Common myeloid progenitor, CD34-positive (primary cell): Measurements from ENCODE around the gene TSPAN7.

Experiments used
- CTCF ChIA-PET: fragments of 350-600 bp; sonication (Branson Sonifier 250); formaldehyde crosslinking; loops from one replicate; lab custom pipeline; 2021; ENCODE audit warnings: antibody characterized with exemption; lab: Charles Lee
- POLR2A ChIA-PET: fragments of 350-600 bp; sonication (Branson Sonifier 250); formaldehyde crosslinking; loops from one replicate; lab custom pipeline; 2021; ENCODE audit warnings: antibody characterized with exemption; lab: Charles Lee
- DNase-seq, 3 donors: peaks; one replicate each; pipeline versions ENCODE4 v3.0.0 to v3.0.0-alpha.2; 2013
- H3K27ac ChIP-seq, 2 experiments: 1 replicate in 1 of 2; 2 replicates in 1 of 2; pipeline ENCODE4 v1.7.0; 2013; ENCODE audit warnings: inconsistent platforms in 2 of 2, low read length in 2 of 2, mild to moderate bottlenecking in 2 of 2, low read depth in 1 of 2, moderate library complexity in 1 of 2; ENCODE audit not compliant: severe bottlenecking in 2 of 2, insufficient read depth in 1 of 2, poor library complexity in 1 of 2
- H3K27me3 ChIP-seq, 5 experiments: replicated peaks in 2 of 5; 1 replicate in 3 of 5; 2 replicates in 2 of 5; pipeline versions ENCODE4 v1.6.1 to v1.7.0; 2013; ENCODE audit warnings: low read length in 4 of 5, mild to moderate bottlenecking in 2 of 5, moderate library complexity in 2 of 5, inconsistent platforms in 1 of 5; ENCODE audit not compliant: insufficient read depth in 5 of 5, control insufficient read depth in 4 of 5
- H3K36me3 ChIP-seq, 4 experiments: 1 replicate in 2 of 4; 2 replicates in 2 of 4; pipeline versions ENCODE4 v1.6.1 to v1.7.0; 2013; ENCODE audit warnings: low read length in 3 of 4, control low read depth in 1 of 4, mild to moderate bottlenecking in 1 of 4; ENCODE audit not compliant: control insufficient read depth in 4 of 4, insufficient read depth in 4 of 4
- H3K4me1 ChIP-seq, 4 experiments: 1 replicate in 3 of 4; 2 replicates in 1 of 4; pipeline versions ENCODE4 v1.6.1 to v1.7.1; 2013; ENCODE audit warnings: low read length in 3 of 4, mild to moderate bottlenecking in 3 of 4, control low read depth in 1 of 4, inconsistent platforms in 1 of 4, moderate library complexity in 1 of 4; ENCODE audit not compliant: control insufficient read depth in 4 of 4, insufficient read depth in 4 of 4; ENCODE audit errors: control extremely low read depth in 1 of 4
- H3K4me3 ChIP-seq, 7 experiments: 1 replicate in 4 of 7; 2 replicates in 3 of 7; pipeline versions ENCODE4 v1.5.1 to v1.7.0; 2013; ENCODE audit warnings: mild to moderate bottlenecking in 7 of 7, low read length in 6 of 7, moderate library complexity in 6 of 7, inconsistent platforms in 2 of 7, low read depth in 2 of 7, control low read depth in 1 of 7; ENCODE audit not compliant: insufficient read depth in 4 of 7, control insufficient read depth in 1 of 7; ENCODE audit errors: extremely low read depth in 1 of 7
- H3K9me3 ChIP-seq, 5 experiments: 1 replicate in 4 of 5; 2 replicates in 1 of 5; pipeline versions ENCODE4 v1.6.1 to v1.7.1; 2013; ENCODE audit warnings: low read length in 4 of 5, mild to moderate bottlenecking in 2 of 5, inconsistent platforms in 1 of 5, low read depth in 1 of 5, moderate library complexity in 1 of 5; ENCODE audit not compliant: control insufficient read depth in 4 of 5, insufficient read depth in 2 of 5; ENCODE audit errors: control extremely low read depth in 1 of 5
- WGBS: methylation state at CpG from one replicate; pipeline ENCODE4 v1.1.5; 2013; ENCODE audit not compliant: insufficient coverage; 5-methylcytosine and 5-hydroxymethylcytosine counted together

TSPAN7 gene

GRCh38 chrX:38672646-38673045 lies 111.3 kb downstream of the TSPAN7 start:
- no peak for DNase-seq
- Histone ChIP-seq H3K4me1 (peaks cover 0 to 11% (median 4%) of the 10 kb centered on the region in 4 experiments), H3K27me3 (peaks cover 0 to 10% (median 0%) of the 10 kb centered on the region in 5 experiments), H3K9me3 (no peaks in the 10 kb centered on the region), H3K36me3 (peaks cover 0 to 2% (median 0%) of the 10 kb centered on the region in 4 experiments), H3K27ac (no peak overlapping the region), H3K4me3 (no peak overlapping the region)
- 86% methylated on average over 2 of the region's 3 CpGs for WGBS
- ChIA-PET POLR2A (no interaction called here), CTCF (no interaction called here)

GRCh38 chrX:38675856-38676255 lies 114.5 kb downstream of the TSPAN7 start:
- ChIA-PET POLR2A (no interaction called here), CTCF (interaction anchor here (1.2 kb wide), 1 partner anchor 11 kb away, joined by 3 read pairs; no protein-coding TSS in a partner anchor)
- no CpG with 5 or more reads among the region's 3 CpGs for WGBS
- Histone ChIP-seq H3K4me1 (peaks cover 0 to 8% (median 0%) of the 10 kb centered on the region in 4 experiments), H3K4me3 (no peak overlapping the region), H3K9me3 (no peaks in the 10 kb centered on the region), H3K36me3 (peaks cover 0 to 2% (median 0%) of the 10 kb centered on the region in 4 experiments), H3K27me3 (peaks cover 0 to 10% (median 0%) of the 10 kb centered on the region in 5 experiments), H3K27ac (no peak overlapping the region)
- peak in 2 of 3 donors; percentile 12 to 21 for DNase-seq

- H3K36me3 ChIP-seq = peaks cover 0 to 2% (median 0%) of the 10 kb centered on the region in 4 experiments
- CTCF ChIA-PET = interaction anchor here (2.2 kb wide), 1 partner anchor 14 kb away, joined by 7 read pairs; no protein-coding TSS in a partner anchor
- WGBS = 43% methylated on average over 4 of the region's 4 CpGs
Observed at GRCh38 chrX:38678183-38678582, 116.8 kb downstream of the TSPAN7 start.

GRCh38 chrX:38678821-38679220 lies 117.5 kb downstream of the TSPAN7 start:
- Histone ChIP-seq H3K27me3 (peaks cover 0 to 10% (median 0%) of the 10 kb centered on the region in 5 experiments), H3K27ac (no peak overlapping the region), H3K9me3 (no peaks in the 10 kb centered on the region), H3K36me3 (peaks cover 0 to 2% (median 0%) of the 10 kb centered on the region in 4 experiments), H3K4me3 (no peak overlapping the region), H3K4me1 (peaks cover 0 to 7% (median 0%) of the 10 kb centered on the region in 4 experiments)
- POLR2A ChIA-PET = no interaction called here
- DNase-seq = peak in 1 of 3 donors; percentile 13
- WGBS = no CpG with 5 or more reads among the region's 2 CpGs
- CTCF ChIA-PET = interaction anchor here (1.7 to 2.2 kb wide), 2 partner anchors 15 to 40 kb away, joined by 3 to 7 read pairs; no protein-coding TSS in a partner anchor

More at GRCh38 chrX:38678183-38678582, 116.8 kb downstream of the TSPAN7 start:
- H3K27me3 ChIP-seq = peaks cover 0 to 10% (median 0%) of the 10 kb centered on the region in 5 experiments
- POLR2A ChIA-PET = no interaction called here
- H3K27ac ChIP-seq = no peak overlapping the region
- DNase-seq = no peak
- H3K4me1 ChIP-seq = peaks cover 0 to 7% (median 0%) of the 10 kb centered on the region in 4 experiments
- H3K4me3 ChIP-seq = no peak overlapping the region
- H3K9me3 ChIP-seq = no peaks in the 10 kb centered on the region

GRCh38 chrX:38679695-38680094 lies 118.4 kb downstream of the TSPAN7 start:
- POLR2A ChIA-PET = no interaction called here
- H3K4me1 ChIP-seq = peaks cover 0 to 7% (median 0%) of the 10 kb centered on the region in 4 experiments
- CTCF ChIA-PET = interaction anchor here (0.6 to 1.7 kb wide), 2 partner anchors 39 to 343 kb away, joined by 3 read pairs; no protein-coding TSS in a partner anchor

GRCh38 chrX:38682095-38682494 lies 120.8 kb downstream of the TSPAN7 start:
- WGBS = 50% methylated on average over 1 of the region's 2 CpGs
- ChIA-PET POLR2A (no interaction called here), CTCF (no interaction called here)
- no peaks in the 10 kb centered on the region for H3K9me3 ChIP-seq
- H3K36me3 ChIP-seq = no peaks in the 10 kb centered on the region
- no peak overlapping the region for H3K4me3 ChIP-seq
- H3K27me3 ChIP-seq = peaks cover 0 to 5% (median 0%) of the 10 kb centered on the region in 5 experiments
- H3K27ac ChIP-seq = no peak overlapping the region
- no peak for DNase-seq
- H3K4me1 ChIP-seq = peaks cover 0 to 7% (median 0%) of the 10 kb centered on the region in 4 experiments

More at GRCh38 chrX:38679695-38680094, 118.4 kb downstream of the TSPAN7 start:
- no peak for DNase-seq
- Histone ChIP-seq H3K9me3 (no peaks in the 10 kb centered on the region), H3K4me3 (no peak overlapping the region), H3K36me3 (no peaks in the 10 kb centered on the region), H3K27ac (no peak overlapping the region), H3K27me3 (peaks cover 0 to 7% (median 0%) of the 10 kb centered on the region in 5 experiments)
- 100% methylated on average over 2 of the region's 2 CpGs for WGBS

GRCh38 chrX:38692961-38693360 lies 131.6 kb downstream of the TSPAN7 start:
- CTCF ChIA-PET = no interaction called here
- no peak for DNase-seq

More at GRCh38 chrX:38692961-38693360, 131.6 kb downstream of the TSPAN7 start:
- Histone ChIP-seq H3K9me3 (no peaks in the 10 kb centered on the region), H3K27ac (no peak overlapping the region), H3K27me3 (peaks cover 0 to 3% (median 0%) of the 10 kb centered on the region in 5 experiments), H3K4me3 (no peak overlapping the region), H3K36me3 (peaks cover 0 to 2% (median 0%) of the 10 kb centered on the region in 4 experiments), H3K4me1 (no peaks in the 10 kb centered on the region)
- POLR2A ChIA-PET = no interaction called here
